Renal cortical epithelial cell (primary cell): Measurements from ENCODE around the gene VPS13D. TPM values are rescaled to one million over a fixed set of nuclear protein-coding genes. Genes with fewer than 3 reads are reported as not detected.

Experiments used
- DNase-seq: peaks from one replicate; pipeline ENCODE4 v3.0.0-alpha.2; 2011; ENCODE audit warnings: low read depth
- total RNA-seq: library from RNA; depleted of rRNA; stranded (reverse); fragments of >200 nt; gene quantifications from 2 replicates; pipeline ENCODE4 v1.2.3, GENCODE V29; 2014

VPS13D gene
- total RNA-seq, 1 donor from 2014 or later = 74.1 TPM

- peak; percentile 43 for DNase-seq
Observed at GRCh38 chr1:12424793-12425192, 195.0 kb downstream of the VPS13D start.

GRCh38 chr1:12426030-12426429 lies 196.2 kb downstream of the VPS13D start:
- no peak for DNase-seq

GRCh38 chr1:12428334-12428733 lies 198.5 kb downstream of the VPS13D start:
- DNase-seq = no peak

GRCh38 chr1:12430525-12430924 lies 200.7 kb downstream of the VPS13D start:
- DNase-seq = no peak

- no peak for DNase-seq
Observed at GRCh38 chr1:12432897-12433296, 203.1 kb downstream of the VPS13D start.

- DNase-seq = peak; percentile 57
Observed at GRCh38 chr1:12433323-12434053, 203.7 kb downstream of the VPS13D start.

GRCh38 chr1:12434174-12434573 lies 204.3 kb downstream of the VPS13D start:
- peak; percentile 89 for DNase-seq

GRCh38 chr1:12434686-12435085 lies 204.9 kb downstream of the VPS13D start:
- DNase-seq = no peak

- no peak for DNase-seq
Observed at GRCh38 chr1:12435639-12436344, 206.0 kb downstream of the VPS13D start.

- DNase-seq = no peak
Observed at GRCh38 chr1:12436345-12436658, 206.5 kb downstream of the VPS13D start.

- peak; percentile 97 for DNase-seq
Observed at GRCh38 chr1:12436817-12437599, 207.2 kb downstream of the VPS13D start.

- DNase-seq = no peak
Observed at GRCh38 chr1:12437629-12438028, 207.8 kb downstream of the VPS13D start.

GRCh38 chr1:12438349-12438924 lies 208.6 kb downstream of the VPS13D start:
- DNase-seq = no peak

- no peak for DNase-seq
Observed at GRCh38 chr1:12439073-12439472, 209.2 kb downstream of the VPS13D start.

- no peak for DNase-seq
Observed at GRCh38 chr1:12441414-12442105, 211.7 kb downstream of the VPS13D start.

- DNase-seq = no peak
Observed at GRCh38 chr1:12442217-12442616, 212.4 kb downstream of the VPS13D start.

GRCh38 chr1:12443151-12443550 lies 213.3 kb downstream of the VPS13D start:
- DNase-seq = no peak

GRCh38 chr1:12444329-12444841 lies 214.6 kb downstream of the VPS13D start:
- DNase-seq = no peak

GRCh38 chr1:12445257-12445656 lies 215.4 kb downstream of the VPS13D start:
- no peak for DNase-seq

GRCh38 chr1:12446593-12446992 lies 216.8 kb downstream of the VPS13D start:
- no peak for DNase-seq

- peak; percentile 79 for DNase-seq
Observed at GRCh38 chr1:12447307-12447706, 217.5 kb downstream of the VPS13D start.
